Stimulated activated CD8-positive, alpha-beta memory T cell treated with anti-CD3 and anti-CD28 coated beads, Interleukin-15, amount 100 ng/mL, for 24 hours (primary cell): ENCODE results near the gene EME2.
"Not testable (repeated sequence)": the region's sequence is repeated elsewhere in the genome, so short reads cannot be mapped to it uniquely, and the experiment has no call there.

Experiments used
- DNase-seq: peaks from one replicate; pipeline ENCODE4 v3.0.0-alpha.2; 2020; ENCODE audit warnings: low read depth

Gene EME2

GRCh38 chr16:1772362-1772907 lies at the start of gene EME2:
Gene EME2 (plus strand): TSS chr16:1772810. CDS start chr16:1773228, 418 bp downstream.
- DNase-seq: no peak

- DNase-seq: no peak
These were observed 49.0 kb upstream of the EME2 start for GRCh38 chr16:1723450-1724147.

GRCh38 chr16:1724491-1724890 lies 48.1 kb upstream of the EME2 start:
- DNase-seq: no peak

- no peak for DNase-seq
These were observed 45.7 kb upstream of the EME2 start for GRCh38 chr16:1726661-1727502.

- no peak for DNase-seq
These were observed 44.7 kb upstream of the EME2 start for GRCh38 chr16:1727651-1728624.

GRCh38 chr16:1729026-1729425 lies 43.6 kb upstream of the EME2 start:
- DNase-seq: no peak

- no peak for DNase-seq
These were observed 43.2 kb upstream of the EME2 start for GRCh38 chr16:1729445-1729844.

- DNase-seq: no peak
These were observed 41.5 kb upstream of the EME2 start for GRCh38 chr16:1731073-1731472.

- no peak for DNase-seq
These were observed 41.0 kb upstream of the EME2 start for GRCh38 chr16:1731603-1732002.

GRCh38 chr16:1732071-1732470 lies 40.5 kb upstream of the EME2 start:
- DNase-seq: no peak

GRCh38 chr16:1732551-1732987 lies 40.0 kb upstream of the EME2 start:
- DNase-seq: not testable (repeated sequence)

GRCh38 chr16:1734123-1734522 lies 38.5 kb upstream of the EME2 start:
- no peak for DNase-seq

- DNase-seq: no peak
These were observed 37.8 kb upstream of the EME2 start for GRCh38 chr16:1734816-1735215.

GRCh38 chr16:1740234-1740633 lies 32.4 kb upstream of the EME2 start:
- DNase-seq: no peak

- no peak for DNase-seq
These were observed 31.7 kb upstream of the EME2 start for GRCh38 chr16:1740781-1741490.

GRCh38 chr16:1741553-1742165 lies 31.0 kb upstream of the EME2 start:
- DNase-seq: no peak

- no peak for DNase-seq
These were observed 29.0 kb upstream of the EME2 start for GRCh38 chr16:1743376-1744337.

- no peak for DNase-seq
These were observed 28.2 kb upstream of the EME2 start for GRCh38 chr16:1744338-1744840.

GRCh38 chr16:1745181-1745899 lies 27.3 kb upstream of the EME2 start:
- DNase-seq: no peak
